GM18499 (cell line): Measurements from ENCODE around the gene PRDM13.
"Not testable (repeated sequence)": the region's sequence is repeated elsewhere in the genome, so short reads cannot be mapped to it uniquely, and the experiment has no call there.

ENCODE experiments used
- ATAC-seq: cut with Tn5 transposase; IDR thresholded peaks from one replicate; pipeline ENCODE4 v1.9.1; 2021; ENCODE audit warnings: moderate number of reproducible peaks; ENCODE audit not compliant: insufficient read depth, unreplicated experiment

The PRDM13 gene

DNA sequence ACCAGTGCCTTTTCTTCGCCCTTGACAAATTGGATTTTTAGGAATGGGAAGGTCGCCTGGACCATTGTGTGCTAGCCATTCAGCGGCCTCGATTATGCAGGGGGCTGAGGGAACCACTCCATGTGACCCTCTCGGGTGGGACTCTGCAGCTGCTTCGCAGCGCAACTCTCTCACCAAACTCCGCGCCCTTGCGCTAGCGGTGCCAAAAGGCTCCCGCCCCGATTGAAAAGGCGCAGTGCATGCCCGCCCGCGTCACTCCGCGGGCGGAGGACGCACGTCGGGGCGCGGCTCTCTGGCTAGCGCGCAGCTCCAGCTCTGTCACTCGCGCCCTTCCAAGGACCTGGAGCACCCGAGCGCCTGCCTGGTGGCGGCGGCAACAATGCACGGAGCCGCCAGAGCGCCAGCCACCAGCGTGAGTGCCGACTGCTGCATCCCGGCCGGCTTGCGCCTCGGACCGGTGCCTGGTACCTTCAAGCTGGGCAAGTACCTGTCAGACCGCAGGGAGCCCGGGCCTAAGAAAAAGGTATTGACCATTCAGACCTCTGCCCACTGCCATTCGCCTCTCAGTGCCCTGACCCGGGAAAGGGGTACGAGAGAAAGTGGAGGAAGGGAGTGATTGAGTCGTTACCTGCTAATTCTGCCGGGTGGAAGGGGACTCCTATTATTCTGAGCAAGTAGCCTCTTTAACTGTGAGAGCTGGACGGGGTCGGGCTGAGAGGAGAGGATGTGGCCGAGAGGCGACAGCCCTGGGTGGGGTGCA is at the start of gene PRDM13:
TSS of gene PRDM13 (plus strand) at position 178 of the 760 bp plus-strand sequence. CDS start at position 380, 202 bp downstream.
- ATAC-seq: no peak

DNA sequence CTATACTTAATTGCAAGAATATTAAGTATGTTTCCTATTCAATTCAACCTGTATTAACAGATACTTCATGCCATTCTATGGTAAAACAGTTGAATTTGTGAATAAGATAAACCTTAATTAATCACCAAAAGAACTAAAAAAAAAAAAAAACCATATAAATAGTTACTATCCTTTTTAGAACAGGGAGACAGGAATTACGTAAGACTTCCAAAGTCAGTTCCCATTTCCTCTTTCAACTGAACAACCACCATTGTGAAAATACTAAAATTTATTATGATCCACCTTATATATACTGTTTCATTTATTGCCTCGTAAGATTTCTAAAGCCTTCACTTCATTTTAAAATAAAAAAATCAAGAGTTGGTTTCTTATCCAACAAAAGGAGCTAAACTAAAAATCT is 47.6 kb upstream of the PRDM13 start:
- ATAC-seq: no peak

GRCh38 chr6:99560668-99561067 is 46.0 kb upstream of the PRDM13 start:
- ATAC-seq: no peak

GRCh38 chr6:99563056-99563723 is 43.4 kb upstream of the PRDM13 start:
- ATAC-seq: no peak

DNA sequence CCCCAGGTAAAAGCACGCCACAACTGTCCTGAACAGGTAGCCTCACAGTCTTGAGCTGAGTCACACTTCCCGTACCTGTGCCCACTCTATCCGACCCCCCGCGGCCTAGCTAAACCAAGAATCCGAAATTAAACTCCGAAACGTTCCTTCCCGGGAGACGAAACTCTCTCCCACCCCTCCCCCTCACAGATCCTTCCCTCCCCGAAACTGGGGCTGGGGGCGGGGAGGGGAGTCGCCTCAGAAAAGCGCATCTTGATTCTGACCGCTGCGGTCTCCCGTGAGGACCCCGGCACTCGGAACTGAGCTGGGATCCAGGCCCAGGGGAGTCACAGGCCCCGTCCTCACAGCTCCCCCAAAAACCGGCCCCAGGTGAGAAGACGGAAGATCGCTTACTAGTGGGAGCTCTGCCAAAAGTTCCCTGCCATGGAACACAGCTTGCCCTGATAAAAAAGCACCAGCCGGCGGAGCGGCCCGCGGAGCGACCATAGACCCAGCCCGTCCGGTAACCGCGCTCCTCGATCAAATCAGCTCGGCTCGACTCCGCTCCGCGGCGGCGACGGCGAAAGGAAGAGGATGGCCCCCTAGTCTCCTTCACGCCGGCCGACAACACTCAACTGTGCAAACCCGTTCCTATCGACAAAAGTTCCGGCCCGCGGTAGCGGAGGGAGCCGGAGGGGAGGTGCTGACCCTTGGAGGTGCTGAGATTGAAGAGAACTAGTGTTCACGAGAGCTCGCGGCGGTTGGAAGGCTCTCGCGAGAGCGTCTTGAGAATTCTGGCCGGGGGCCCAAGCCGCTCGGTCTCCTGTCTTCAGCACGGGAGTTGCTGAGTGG is 38.3 kb upstream of the PRDM13 start, which contains the start of gene CCNC:
TSS of gene CCNC (minus strand) at position 558 of the 831 bp plus-strand sequence. CDS start at position 425, 133 bp downstream.
- ATAC-seq: peak; percentile 98

DNA sequence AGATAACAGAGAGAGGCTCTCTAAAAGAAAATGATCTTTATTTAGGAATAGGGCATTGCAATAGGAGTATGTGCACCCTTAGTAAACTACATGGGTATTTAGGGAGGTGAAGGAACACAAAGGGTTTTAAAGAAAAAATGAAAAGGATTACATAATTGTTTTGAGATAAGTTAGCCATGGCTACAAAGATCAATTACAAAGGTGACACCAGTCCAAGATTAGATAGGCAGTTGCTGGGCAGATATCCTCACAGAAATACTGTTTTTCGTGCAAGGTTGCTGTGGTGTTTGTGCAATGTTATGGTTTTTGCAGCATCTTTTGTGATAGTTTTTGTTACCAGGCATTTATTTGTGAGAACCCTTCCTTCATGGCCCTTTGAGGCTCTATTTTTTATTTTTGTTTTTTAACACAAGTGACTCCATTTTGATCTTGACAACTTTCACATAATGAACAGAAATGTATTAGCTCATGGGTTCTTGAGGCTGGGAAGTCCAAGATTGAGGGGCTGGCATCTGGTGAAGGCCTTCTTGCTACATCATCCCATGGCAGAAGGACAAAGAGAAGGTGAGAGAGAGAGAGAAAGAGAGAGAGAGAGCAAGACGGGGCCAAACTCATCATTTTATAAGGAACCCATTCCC is 32.5 kb upstream of the PRDM13 start:
- no peak for ATAC-seq

DNA sequence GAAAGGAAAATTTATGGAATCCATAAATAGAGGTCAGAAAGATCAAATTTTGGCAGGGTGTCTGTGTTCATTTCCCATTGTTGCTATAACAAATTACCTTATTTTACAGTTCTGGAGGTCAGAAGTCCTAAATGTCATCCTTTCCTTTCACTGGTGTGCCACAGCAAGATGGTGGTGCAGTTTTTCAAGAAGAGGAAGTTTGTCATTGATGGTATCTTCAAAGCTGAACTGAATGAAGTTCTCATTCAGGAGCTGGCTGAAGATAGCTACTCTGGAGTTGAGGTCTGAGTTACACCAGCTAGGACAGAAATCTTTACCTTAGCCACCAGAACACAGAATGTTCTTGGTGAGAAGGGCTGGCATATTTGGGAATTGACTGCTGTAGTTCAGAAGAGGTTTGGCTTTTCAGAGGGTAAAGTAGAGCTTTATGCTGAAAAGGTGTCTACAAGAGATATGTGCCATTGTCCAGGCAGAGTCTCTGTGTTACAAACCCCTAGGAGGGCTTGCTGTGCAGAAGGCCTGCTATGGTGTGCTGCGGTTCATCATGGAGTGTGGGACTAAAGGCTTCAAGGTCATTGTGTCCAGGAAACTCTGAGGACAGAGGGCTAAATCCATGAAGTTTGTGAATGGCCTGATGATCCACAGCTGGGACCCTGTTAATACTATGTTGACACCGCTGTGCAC is 30.9 kb upstream of the PRDM13 start:
- ATAC-seq: no peak

- no peak for ATAC-seq
Observed at GRCh38 chr6:99579781-99580180, 26.9 kb upstream of the PRDM13 start.

GRCh38 chr6:99587792-99588191 is 18.8 kb upstream of the PRDM13 start:
- no peak for ATAC-seq

DNA sequence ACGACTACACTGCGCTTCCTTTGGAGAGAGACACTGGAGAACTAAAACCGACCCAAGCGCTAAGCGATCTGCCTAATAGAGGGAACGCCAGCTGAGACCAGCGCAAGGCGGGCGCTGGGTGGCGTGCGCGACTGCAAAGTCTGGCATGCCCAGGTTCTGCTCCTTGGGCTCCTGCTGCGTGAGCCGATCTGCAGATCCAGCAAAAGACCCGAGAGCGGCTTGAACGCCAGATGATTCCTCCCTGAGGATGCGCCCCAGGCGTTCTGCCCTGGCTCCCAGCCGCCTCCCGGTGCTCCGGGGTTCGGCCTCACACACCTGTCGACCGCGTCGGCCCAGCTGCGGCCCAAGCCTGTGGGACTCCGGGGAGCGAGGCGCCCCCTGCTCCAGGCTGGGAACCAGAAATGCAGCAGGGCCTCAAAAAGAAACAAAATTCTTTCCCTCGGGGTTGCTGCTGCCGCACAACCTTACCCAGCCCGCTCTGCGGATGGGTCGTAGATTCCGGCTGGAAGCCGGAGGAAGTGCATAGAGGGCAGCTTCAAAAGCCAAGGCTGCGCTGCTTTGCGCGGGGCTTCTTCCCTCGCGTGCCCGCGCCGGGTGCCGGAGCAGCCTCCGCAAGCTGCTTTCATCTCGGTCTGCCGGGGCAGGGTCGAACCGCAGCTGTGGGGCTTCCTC is 17.9 kb upstream of the PRDM13 start:
- ATAC-seq: peak; percentile 64

DNA sequence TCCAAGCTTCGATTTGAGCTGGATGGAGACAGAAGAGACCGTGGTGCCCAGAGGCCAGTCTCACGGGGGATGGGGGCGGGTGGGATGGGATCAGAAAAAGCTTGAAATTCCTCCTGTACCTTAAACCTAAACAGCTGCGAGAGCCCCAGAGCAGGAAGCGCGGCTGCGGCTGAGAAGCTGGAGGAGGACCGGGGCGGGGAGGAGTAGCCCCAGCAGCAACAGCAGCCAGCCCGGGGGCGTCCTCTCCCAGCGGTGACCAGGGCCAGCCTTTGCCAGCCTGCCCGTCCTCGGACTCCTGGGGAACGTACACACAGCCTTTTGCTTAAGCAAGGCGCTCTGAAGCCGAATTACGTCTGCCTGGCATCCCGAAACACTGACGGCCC is 17.4 kb upstream of the PRDM13 start:
- no peak for ATAC-seq

GRCh38 chr6:99589907-99590493 is 16.6 kb upstream of the PRDM13 start:
- no peak for ATAC-seq

GRCh38 chr6:99590728-99591672 is 15.6 kb upstream of the PRDM13 start:
- ATAC-seq: no peak

GRCh38 chr6:99591673-99592364 is 14.8 kb upstream of the PRDM13 start:
- no peak for ATAC-seq

GRCh38 chr6:99592900-99593299 is 13.7 kb upstream of the PRDM13 start:
- no peak for ATAC-seq

DNA sequence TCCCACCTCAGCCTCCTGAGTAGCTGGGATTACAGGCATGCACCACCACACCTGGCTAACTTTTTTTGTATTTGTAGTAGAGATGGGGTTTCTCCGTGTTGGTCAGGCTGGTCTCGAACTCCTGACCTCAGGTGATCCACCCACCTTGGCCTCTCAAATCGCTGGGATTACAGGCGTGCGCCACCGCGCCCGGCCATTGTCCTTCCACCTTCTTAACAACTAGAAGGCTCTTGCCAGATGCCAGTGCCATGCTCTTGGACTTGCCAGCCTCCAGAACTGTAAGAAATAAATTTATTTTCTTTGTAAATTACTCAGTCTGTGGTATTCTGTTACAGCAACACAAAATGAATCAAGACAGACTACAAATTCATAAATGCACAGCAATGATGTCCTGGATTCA is 11.9 kb upstream of the PRDM13 start:
- not testable (repeated sequence) for ATAC-seq
